ENCODE data around the gene CASP2. TPM values are rescaled to one million over a fixed set of nuclear protein-coding genes. Genes with fewer than 3 reads are reported as not detected.

Gene CASP2
- total RNA-seq, 1 donor from 2014 or later = 10.9 TPM

DNA sequence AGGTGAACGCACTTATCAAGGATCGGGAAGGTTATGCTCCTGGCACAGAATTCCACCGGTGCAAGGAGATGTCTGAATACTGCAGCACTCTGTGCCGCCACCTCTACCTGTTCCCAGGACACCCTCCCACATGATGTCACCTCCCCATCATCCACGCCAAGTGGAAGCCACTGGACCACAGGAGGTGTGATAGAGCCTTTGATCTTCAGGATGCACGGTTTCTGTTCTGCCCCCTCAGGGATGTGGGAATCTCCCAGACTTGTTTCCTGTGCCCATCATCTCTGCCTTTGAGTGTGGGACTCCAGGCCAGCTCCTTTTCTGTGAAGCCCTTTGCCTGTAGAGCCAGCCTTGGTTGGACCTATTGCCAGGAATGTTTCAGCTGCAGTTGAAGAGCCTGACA lies 16.8 kb downstream of the CASP2 start:
- H3K9me3 ChIP-seq (replicated peaks) = no peaks in the 10 kb centered on the region
- peaks cover 83% of the 10 kb centered on the region for H3K36me3 ChIP-seq
- H3K4me1 ChIP-seq = peaks cover 33% of the 10 kb centered on the region
- intact Hi-C loops (cut with micrococcal nuclease) = loop anchor here (2.0 kb wide), 1 partner anchor 64 kb away; no protein-coding TSS in a partner anchor
- no peaks in the 10 kb centered on the region for H3K27me3 ChIP-seq (ENCODE audit: low read depth)
- H3K27ac ChIP-seq (replicated peaks) = no peak overlapping the region
- no peak for TF ChIP-seq CTCF (IDR thresholded peaks at IDR 0.05; ENCODE audit: borderline replicate concordance)
- no peak for DNase-seq
- no peak overlapping the region for H3K4me3 ChIP-seq

DNA sequence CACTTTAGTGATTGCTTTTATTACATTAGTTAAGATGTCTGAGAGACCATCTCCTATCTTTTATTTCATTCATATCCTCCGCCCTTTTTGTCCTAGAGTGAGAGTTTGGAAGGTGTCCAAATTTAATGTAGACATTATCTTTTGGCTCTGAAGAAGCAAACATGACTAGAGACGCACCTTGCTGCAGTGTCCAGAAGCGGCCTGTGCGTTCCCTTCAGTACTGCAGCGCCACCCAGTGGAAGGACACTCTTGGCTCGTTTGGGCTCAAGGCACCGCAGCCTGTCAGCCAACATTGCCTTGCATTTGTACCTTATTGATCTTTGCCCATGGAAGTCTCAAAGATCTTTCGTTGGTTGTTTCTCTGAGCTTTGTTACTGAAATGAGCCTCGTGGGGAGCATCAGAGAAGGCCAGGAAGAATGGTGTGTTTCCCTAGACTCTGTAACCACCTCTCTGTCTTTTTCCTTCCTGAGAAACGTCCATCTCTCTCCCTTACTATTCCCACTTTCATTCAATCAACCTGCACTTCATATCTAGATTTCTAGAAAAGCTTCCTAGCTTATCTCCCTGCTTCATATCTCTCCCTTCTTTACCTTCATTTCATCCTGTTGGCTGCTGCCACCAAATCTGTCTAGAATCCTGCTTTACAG lies 17.4 kb downstream of the CASP2 start:
- Histone ChIP-seq H3K27ac (replicated peaks) (no peak overlapping the region), H3K36me3 (peaks cover 77% of the 10 kb centered on the region), H3K4me1 (peaks cover 29% of the 10 kb centered on the region), H3K27me3 (ENCODE audit: low read depth) (no peaks in the 10 kb centered on the region), H3K4me3 (no peak overlapping the region), H3K9me3 (replicated peaks) (no peaks in the 10 kb centered on the region)
- TF ChIP-seq CTCF (IDR thresholded peaks at IDR 0.05; ENCODE audit: borderline replicate concordance) = peak; percentile 90
- DNase-seq = peak; percentile 79
- intact Hi-C loops (cut with micrococcal nuclease) = loop anchor here (2.0 kb wide), 1 partner anchor 65 kb away; no protein-coding TSS in a partner anchor

- Histone ChIP-seq H3K4me1 (peaks cover 29% of the 10 kb centered on the region), H3K27ac (replicated peaks) (peak overlapping the region; percentile 16), H3K4me3 (no peak overlapping the region), H3K9me3 (replicated peaks) (no peaks in the 10 kb centered on the region), H3K27me3 (ENCODE audit: low read depth) (no peaks in the 10 kb centered on the region), H3K36me3 (peaks cover 47% of the 10 kb centered on the region)
- no peak for DNase-seq
- no peak for TF ChIP-seq CTCF (IDR thresholded peaks at IDR 0.05; ENCODE audit: borderline replicate concordance)
- intact Hi-C loops (cut with micrococcal nuclease) = no loop called here
These were observed 20.5 kb downstream of the CASP2 start for GRCh38 chr7:143308632-143309031.

- no peak for DNase-seq
- H3K4me3 ChIP-seq = no peak overlapping the region
- H3K27ac ChIP-seq (replicated peaks) = no peak overlapping the region
- H3K4me1 ChIP-seq = peaks cover 6% of the 10 kb centered on the region
- intact Hi-C loops (cut with micrococcal nuclease) = no loop called here
- no peak for TF ChIP-seq CTCF (IDR thresholded peaks at IDR 0.05; ENCODE audit: borderline replicate concordance)
- no peaks in the 10 kb centered on the region for H3K27me3 ChIP-seq (ENCODE audit: low read depth)
- no peaks in the 10 kb centered on the region for H3K36me3 ChIP-seq
- no peaks in the 10 kb centered on the region for H3K9me3 ChIP-seq (replicated peaks)
These were observed 26.0 kb downstream of the CASP2 start for GRCh38 chr7:143314127-143314526.

DNA sequence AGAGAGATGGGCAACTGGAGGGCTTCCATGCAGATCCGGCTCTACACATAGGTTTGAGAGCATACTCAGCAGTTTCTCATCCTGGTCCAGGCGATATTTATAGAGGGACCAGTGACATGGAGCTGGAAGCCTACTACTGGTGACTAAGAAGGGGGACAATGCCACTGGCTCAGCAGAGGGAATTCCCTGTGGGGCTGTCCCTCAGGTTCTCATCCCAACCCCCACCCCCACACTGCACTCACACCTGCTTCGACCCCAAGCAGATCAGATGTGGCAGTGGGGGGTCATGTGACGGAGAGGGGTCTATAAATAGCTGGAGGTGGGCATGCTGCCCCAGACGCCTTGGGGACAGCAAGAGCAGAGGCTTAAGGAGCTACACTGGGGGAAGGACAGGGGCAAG lies 27.6 kb downstream of the CASP2 start, which contains the start of gene CLCN1:
CLCN1 (plus strand) TSS at position 336 of the 400 bp plus-strand sequence. CDS start 102 bp downstream, outside the sequence.
- Histone ChIP-seq H3K4me1 (peaks cover 5% of the 10 kb centered on the region), H3K9me3 (replicated peaks) (no peaks in the 10 kb centered on the region), H3K27ac (replicated peaks) (no peak within 1 kb of the TSS), H3K36me3 (no peaks in the 10 kb centered on the region), H3K4me3 (no peak within 1 kb of the TSS), H3K27me3 (ENCODE audit: low read depth) (no peaks in the 10 kb centered on the region)
- DNase-seq = no peak
- no peak for TF ChIP-seq CTCF (IDR thresholded peaks at IDR 0.05; ENCODE audit: borderline replicate concordance)
- intact Hi-C loops (cut with micrococcal nuclease) = no loop called here
